H1 (cell line): ENCODE data around the gene TAF5. TPM values are rescaled to one million over a fixed set of nuclear protein-coding genes. Genes with fewer than 3 reads are reported as not detected.

Experiments
- CTCF ChIA-PET: fragments of 300-600 bp; sonication (Branson Sonifier 250); formaldehyde crosslinking; loops from one replicate; lab custom pipeline; 2021; ENCODE audit not compliant: partially characterized antibody; lab: Charles Lee
- POLR2A ChIA-PET: fragments of 300-600 bp; sonication (Branson Sonifier 250); formaldehyde crosslinking; loops from one replicate; lab custom pipeline; 2021; ENCODE audit warnings: inconsistent platforms; ENCODE audit not compliant: partially characterized antibody; lab: Charles Lee
- DNase-seq, 2 experiments: peaks; one replicate each; pipeline versions ENCODE4 v3.0.0 to v3.0.0-alpha.2; 2010 to 2022; ENCODE audit warnings: low spot score in 2 of 2, low read depth in 1 of 2, mixed read lengths in 1 of 2
- FAIRE-seq: peaks from 2 replicates; lab custom pipeline; 2011; peaks lifted over from hg19 to GRCh38; lab: Jason Lieb, UNC
- H2AFZ ChIP-seq: 2 replicates; pipeline ENCODE4 v1.8.1; 2012; ENCODE audit warnings: low read length, inconsistent platforms
- H2AK5ac ChIP-seq: 2 replicates; pipeline ENCODE4 v1.6.1; 2013; ENCODE audit warnings: low read depth, low read length
- H2BK120ac ChIP-seq: replicated peaks from 2 replicates; pipeline ENCODE3; 2013; ENCODE audit warnings: low read depth, low read length, inconsistent platforms
- H2BK12ac ChIP-seq: 2 replicates; pipeline ENCODE4 v1.6.1; 2013; ENCODE audit warnings: low read depth, low read length
- H2BK15ac ChIP-seq: 2 replicates; pipeline ENCODE4 v1.6.1; 2013; ENCODE audit warnings: low read length
- H2BK20ac ChIP-seq: 2 replicates; pipeline ENCODE4 v1.6.1; 2013; ENCODE audit warnings: low read length
- H2BK5ac ChIP-seq: 2 replicates; pipeline ENCODE4 v1.6.1; 2013; ENCODE audit warnings: low read depth, low read length
- H3K14ac ChIP-seq: 2 replicates; pipeline ENCODE4 v1.6.1; 2013; ENCODE audit warnings: inconsistent platforms; ENCODE audit not compliant: insufficient read length
- H3K18ac ChIP-seq: 2 replicates; pipeline ENCODE4 v1.6.1; 2013; ENCODE audit warnings: low read length; ENCODE audit errors: extremely low read depth
- H3K23ac ChIP-seq: 2 replicates; pipeline ENCODE4 v1.6.1; 2013; ENCODE audit warnings: inconsistent platforms; ENCODE audit not compliant: insufficient read length
- H3K23me2 ChIP-seq: 2 replicates; pipeline ENCODE4 v1.6.1; 2013; ENCODE audit warnings: low read depth, low read length
- H3K27ac ChIP-seq: 2 replicates; pipeline ENCODE4 v1.6.1; 2011; ENCODE audit warnings: low read depth, low read length, inconsistent platforms
- H3K27me3 ChIP-seq, 4 experiments: replicated peaks in 1 of 4; 1 replicate in 1 of 4; 2 replicates in 3 of 4; pipeline versions ENCODE4 v1.6.1 to v1.8.1; 2011 to 2013; ENCODE audit warnings: low read length in 3 of 4, mild to moderate bottlenecking in 3 of 4, inconsistent platforms in 2 of 4, mixed read lengths in 2 of 4, moderate library complexity in 1 of 4; ENCODE audit not compliant: control insufficient read depth in 3 of 4, insufficient read depth in 3 of 4; ENCODE audit errors: extremely low read depth in 1 of 4
- H3K36me3 ChIP-seq, 4 experiments: 2 replicates each; pipeline versions ENCODE4 v1.6.1 to v1.8.1; 2011 to 2013; ENCODE audit warnings: mild to moderate bottlenecking in 4 of 4, low read length in 3 of 4, moderate library complexity in 2 of 4, control low read depth in 1 of 4, inconsistent platforms in 1 of 4; ENCODE audit not compliant: insufficient read depth in 4 of 4, control insufficient read depth in 2 of 4
- H3K4ac ChIP-seq: replicated peaks from 2 replicates; pipeline ENCODE3; 2013; ENCODE audit warnings: low read length, low read depth, mixed read lengths, inconsistent platforms; ENCODE audit not compliant: insufficient read length
- H3K4me1 ChIP-seq, 4 experiments: replicated peaks in 1 of 4; 1 replicate in 1 of 4; 2 replicates in 3 of 4; pipeline versions ENCODE4 v1.6.1 to v1.8.1; 2011 to 2013; ENCODE audit warnings: low read length in 3 of 4, inconsistent platforms in 2 of 4, mixed read lengths in 1 of 4; ENCODE audit not compliant: insufficient read depth in 4 of 4, control insufficient read depth in 3 of 4
- H3K4me2 ChIP-seq, 2 experiments: 2 replicates each; pipeline versions ENCODE4 v1.6.1 to v1.8.1; 2011 to 2013; ENCODE audit warnings: low read depth in 2 of 2, low read length in 2 of 2, control low read depth in 1 of 2, inconsistent platforms in 1 of 2, mild to moderate bottlenecking in 1 of 2; ENCODE audit not compliant: insufficient read depth in 1 of 2
- H3K4me3 ChIP-seq, 4 experiments: fragments of 200-600, 300-600 bp in 1 of 4; sonication (generic), shearing (Covaris generic), sonication (Bioruptor Twin) in 1 of 4; 2 replicates each; pipeline versions ENCODE4 v1.5.1 to v1.8.1; 2011 to 2016; ENCODE audit warnings: low read length in 4 of 4, low read depth in 3 of 4, control low read depth in 2 of 4, inconsistent platforms in 2 of 4, mild to moderate bottlenecking in 2 of 4, mixed read lengths in 1 of 4, moderate library complexity in 1 of 4; ENCODE audit not compliant: insufficient read depth in 2 of 4; ENCODE audit errors: extremely low read depth in 1 of 4
- H3K56ac ChIP-seq: replicated peaks from 2 replicates; pipeline ENCODE3; 2013; ENCODE audit warnings: low read depth, mild to moderate bottlenecking, mixed read lengths, low read length, inconsistent platforms; ENCODE audit not compliant: insufficient read length
- H3K79me1 ChIP-seq: 2 replicates; pipeline ENCODE4 v1.6.1; 2013; ENCODE audit warnings: low read depth, low read length, control low read depth
- H3K79me2 ChIP-seq, 2 experiments: 2 replicates each; pipeline versions ENCODE4 v1.6.1 to v1.8.1; 2012 to 2013; ENCODE audit warnings: low read length in 2 of 2, mild to moderate bottlenecking in 2 of 2, inconsistent platforms in 1 of 2; ENCODE audit not compliant: insufficient read depth in 2 of 2, control insufficient read depth in 1 of 2
- H3K9ac ChIP-seq, 4 experiments: replicated peaks in 1 of 4; 1 replicate in 1 of 4; 2 replicates in 3 of 4; pipeline versions ENCODE4 v1.6.1 to v1.8.1; 2011 to 2013; ENCODE audit warnings: low read depth in 3 of 4, low read length in 3 of 4, control low read depth in 2 of 4, mild to moderate bottlenecking in 2 of 4, moderate library complexity in 2 of 4, inconsistent platforms in 1 of 4; ENCODE audit errors: extremely low read depth in 1 of 4
- H3K9me3 ChIP-seq, 2 experiments: 2 replicates each; pipeline versions ENCODE4 v1.6.1 to v1.8.1; 2012 to 2013; ENCODE audit warnings: mild to moderate bottlenecking in 2 of 2, moderate library complexity in 2 of 2, control low read depth in 1 of 2, inconsistent platforms in 1 of 2, low read depth in 1 of 2, low read length in 1 of 2, mixed read lengths in 1 of 2; ENCODE audit not compliant: insufficient read depth in 2 of 2
- H4K20me1 ChIP-seq, 2 experiments: replicated peaks in 1 of 2; 2 replicates each; pipeline versions ENCODE3 to v1.8.1; 2011 to 2013; ENCODE audit warnings: inconsistent platforms in 2 of 2, low read length in 2 of 2, mild to moderate bottlenecking in 1 of 2; ENCODE audit not compliant: insufficient read depth in 2 of 2, control insufficient read depth in 1 of 2
- H4K5ac ChIP-seq: 2 replicates; pipeline ENCODE4 v1.6.1; 2013; ENCODE audit warnings: low read length, low read depth, mixed read lengths, inconsistent platforms; ENCODE audit not compliant: insufficient read length
- H4K8ac ChIP-seq: 2 replicates; pipeline ENCODE4 v1.8.0; 2013; ENCODE audit warnings: mild to moderate bottlenecking, moderate library complexity, low read length, inconsistent platforms; ENCODE audit not compliant: insufficient read depth; ENCODE audit errors: extremely low read depth
- H4K91ac ChIP-seq: replicated peaks from 2 replicates; pipeline ENCODE3; 2013; ENCODE audit warnings: low read length, mixed read lengths, inconsistent platforms; ENCODE audit not compliant: insufficient read length
- ASH2L ChIP-seq: fragments of 200-600, 300-600 bp; sonication (generic); IDR thresholded peaks from one replicate; pipeline ENCODE4 v1.7.1; 2017; ENCODE audit warnings: low read length
- CBX5 ChIP-seq: fragments of 300-800, 300-1000 bp; sonication (generic); IDR thresholded peaks from 2 replicates; pipeline ENCODE4 v1.7.1; 2016; ENCODE audit warnings: antibody characterized with exemption, low read length, low read depth
- NANOG ChIP-seq: IDR thresholded peaks from 2 replicates; pipeline ENCODE4 v1.6.1; 2011; ENCODE audit warnings: low read length, low read depth, mild to moderate bottlenecking, inconsistent platforms; ENCODE audit not compliant: insufficient read depth, poor library complexity, severe bottlenecking
- RBBP5 ChIP-seq: IDR thresholded peaks from 2 replicates; pipeline ENCODE4 v1.7.1; 2012; ENCODE audit warnings: low read depth, mild to moderate bottlenecking, inconsistent platforms, low read length, moderate library complexity, borderline replicate concordance
- RXRA ChIP-seq: IDR thresholded peaks from 2 replicates; pipeline ENCODE4 v1.6.1; 2011; ENCODE audit warnings: low read depth, mild to moderate bottlenecking, low read length, moderate library complexity; ENCODE audit not compliant: insufficient read depth
- TEAD4 ChIP-seq: IDR thresholded peaks from 2 replicates; pipeline ENCODE4 v1.6.1; 2012; ENCODE audit warnings: low read depth, low read length, inconsistent platforms, mixed read lengths
- WGBS, 2 experiments: shearing (Covaris generic) in 1 of 2; methylation state at CpG; one replicate each; pipeline versions ENCODE4 v1.1.6 to v1.1.7; 2013 to 2015; ENCODE audit warnings: low lambda C conversion rate in 2 of 2, mixed read lengths in 2 of 2, inconsistent platforms in 1 of 2, low coverage in 1 of 2, missing lambda C conversion rate in 1 of 2; ENCODE audit not compliant: insufficient replicate concordance in 2 of 2, insufficient coverage in 1 of 2, insufficient read length in 1 of 2; ENCODE audit errors: extremely low coverage in 1 of 2, missing lambda C conversion rate in 1 of 2; 5-methylcytosine and 5-hydroxymethylcytosine counted together
- polyA plus RNA-seq, 7 experiments: library from polyadenylated mRNA; depleted of rRNA in 3 of 7; stranded (reverse) in 5 of 7; unstranded in 2 of 7; fragments of >200 nt in 5 of 7; fragments of 200-250 nt in 2 of 7; gene quantifications; 1 replicate in 5 of 7; 2 replicates in 1 of 7; 4 replicates in 1 of 7; pipeline versions ENCODE4 v1.2.1 to v1.2.3, GENCODE V29; 2011 to 2013; ENCODE audit warnings: missing spikeins in 2 of 7, mixed read lengths in 2 of 7
- total RNA-seq: library from RNA; stranded (reverse); fragmentation: NEBNext Ultra II Directional; extraction: Animal tissue kit (Norgen Biotek cat#: 25700); gene quantifications from 2 replicates; pipeline ENCODE4 v1.2.1, GENCODE V29; 2021
- TF ChIP-seq, protein P1 (sequence below): IDR thresholded peaks from 2 replicates; pipeline ENCODE4 v1.6.1; 2012; ENCODE audit warnings: inconsistent platforms
- TF ChIP-seq, protein P2 (sequence below), 3 experiments: IDR thresholded peaks; 1 replicate in 2 of 3; 2 replicates in 1 of 3; pipeline versions ENCODE4 v1.5.1 to v1.6.1; 2011; ENCODE audit warnings: low read length in 3 of 3, mild to moderate bottlenecking in 3 of 3, inconsistent platforms in 2 of 3, low read depth in 1 of 3, moderate library complexity in 1 of 3; ENCODE audit not compliant: insufficient read depth in 1 of 3; ENCODE audit errors: control extremely low read depth in 1 of 3

The TAF5 gene
- total and polyA plus RNA-seq, 2 of the 8 experiments (the other 6 are each of a cell fraction or from before 2014, with no cell fraction given): 5.8 to 15.6 TPM

DNA sequence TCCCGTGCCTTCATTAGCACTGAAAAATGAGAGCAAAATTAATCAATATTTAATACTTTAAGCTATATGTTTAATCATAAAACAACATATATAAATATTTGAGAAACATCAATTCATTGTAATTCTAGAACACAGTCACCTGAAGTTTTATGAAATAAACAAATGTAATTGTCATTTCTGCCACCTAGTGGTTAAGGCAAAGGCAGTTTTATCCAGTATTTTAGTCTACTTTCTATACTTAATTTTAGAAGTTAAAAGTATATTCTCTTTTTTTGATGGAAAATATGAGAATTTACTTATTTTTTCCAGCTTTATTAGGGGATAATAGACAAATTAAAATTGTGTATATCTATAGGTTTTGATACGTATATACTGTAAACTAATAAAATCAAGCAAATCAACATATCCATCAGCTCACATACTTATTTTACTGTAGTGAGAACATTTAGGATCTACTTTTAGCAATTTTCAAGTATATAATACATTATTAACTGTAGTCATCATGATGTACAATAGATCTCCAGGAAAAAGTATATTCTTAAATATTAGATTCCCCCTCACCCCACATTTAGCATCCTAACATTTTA, 33.7 kb upstream of the TAF5 start:
- CTCF ChIA-PET: interaction anchor here (0.6 to 3.5 kb wide), 28 partner anchors 7 to 433 kb away, joined by 3 to 16 read pairs (median 4); no protein-coding TSS in a partner anchor
- TF ChIP-seq, protein P1, sequence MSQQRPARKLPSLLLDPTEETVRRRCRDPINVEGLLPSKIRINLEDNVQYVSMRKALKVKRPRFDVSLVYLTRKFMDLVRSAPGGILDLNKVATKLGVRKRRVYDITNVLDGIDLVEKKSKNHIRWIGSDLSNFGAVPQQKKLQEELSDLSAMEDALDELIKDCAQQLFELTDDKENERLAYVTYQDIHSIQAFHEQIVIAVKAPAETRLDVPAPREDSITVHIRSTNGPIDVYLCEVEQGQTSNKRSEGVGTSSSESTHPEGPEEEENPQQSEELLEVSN: no peak
- TF ChIP-seq ASH2L (no peak), NANOG (no peak), CBX5 (no peak), TEAD4 (no peak), RBBP5 (no peak), RXRA (no peak)
- TF ChIP-seq, protein P2, sequence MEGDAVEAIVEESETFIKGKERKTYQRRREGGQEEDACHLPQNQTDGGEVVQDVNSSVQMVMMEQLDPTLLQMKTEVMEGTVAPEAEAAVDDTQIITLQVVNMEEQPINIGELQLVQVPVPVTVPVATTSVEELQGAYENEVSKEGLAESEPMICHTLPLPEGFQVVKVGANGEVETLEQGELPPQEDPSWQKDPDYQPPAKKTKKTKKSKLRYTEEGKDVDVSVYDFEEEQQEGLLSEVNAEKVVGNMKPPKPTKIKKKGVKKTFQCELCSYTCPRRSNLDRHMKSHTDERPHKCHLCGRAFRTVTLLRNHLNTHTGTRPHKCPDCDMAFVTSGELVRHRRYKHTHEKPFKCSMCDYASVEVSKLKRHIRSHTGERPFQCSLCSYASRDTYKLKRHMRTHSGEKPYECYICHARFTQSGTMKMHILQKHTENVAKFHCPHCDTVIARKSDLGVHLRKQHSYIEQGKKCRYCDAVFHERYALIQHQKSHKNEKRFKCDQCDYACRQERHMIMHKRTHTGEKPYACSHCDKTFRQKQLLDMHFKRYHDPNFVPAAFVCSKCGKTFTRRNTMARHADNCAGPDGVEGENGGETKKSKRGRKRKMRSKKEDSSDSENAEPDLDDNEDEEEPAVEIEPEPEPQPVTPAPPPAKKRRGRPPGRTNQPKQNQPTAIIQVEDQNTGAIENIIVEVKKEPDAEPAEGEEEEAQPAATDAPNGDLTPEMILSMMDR (IDR thresholded peaks at IDR 0.05; ENCODE audit: control extremely low read depth in 1 of 3, insufficient read depth in 1 of 3, low read depth in 1 of 3, low read length in 3 of 3): peak in 1 of 3 experiments; percentile 26; a peak in 2 of 4 replicates

More for the DNA sequence above, 33.7 kb upstream of the TAF5 start:
- no peak overlapping the region for H3K14ac ChIP-seq
- no peaks in the 10 kb centered on the region for H3K27me3 ChIP-seq
- no peak overlapping the region for H3K56ac ChIP-seq
- peaks cover 0 to 2% of the 10 kb centered on the region in 2 experiments for H4K20me1 ChIP-seq
- FAIRE-seq (no peak), DNase-seq (no peak)
- H2BK5ac ChIP-seq: no peak overlapping the region
- no peak overlapping the region for H3K27ac ChIP-seq
- no peak overlapping the region for H2BK20ac ChIP-seq
- POLR2A ChIA-PET: interaction anchor here (1.5 kb wide), 1 partner anchor 37 kb away, joined by 3 read pairs; no protein-coding TSS in a partner anchor
- no peak overlapping the region for H4K8ac ChIP-seq
- H2AFZ ChIP-seq: no peak overlapping the region
- no peak overlapping the region for H3K4ac ChIP-seq
- H3K23ac ChIP-seq: no peak overlapping the region
- H4K5ac ChIP-seq: no peak overlapping the region
- H3K9me3 ChIP-seq: no peaks in the 10 kb centered on the region
- no peak overlapping the region for H2BK15ac ChIP-seq
- no peak overlapping the region for H2BK120ac ChIP-seq
- H2BK12ac ChIP-seq: no peak overlapping the region
- H3K79me1 ChIP-seq: no peaks in the 10 kb centered on the region
- no peak overlapping the region for H4K91ac ChIP-seq
- no peak overlapping the region for H3K4me3 ChIP-seq
- no peaks in the 10 kb centered on the region for H3K4me1 ChIP-seq
- H3K18ac ChIP-seq: no peak overlapping the region
- H3K36me3 ChIP-seq: peaks cover 4 to 27% (median 15%) of the 10 kb centered on the region in 4 experiments
- no peak overlapping the region for H3K4me2 ChIP-seq
- H3K79me2 ChIP-seq: no peaks in the 10 kb centered on the region
- no peak overlapping the region for H3K9ac ChIP-seq
- 96% methylated on average over 2 of the region's 2 CpGs; no CpG with 5 or more reads in 1 of the 2 experiments for WGBS, 2 experiments
- no peak overlapping the region for H2AK5ac ChIP-seq
- no peaks in the 10 kb centered on the region for H3K23me2 ChIP-seq
